Measurements from ENCODE around the gene ARSH.

The ARSH gene

GRCh38 chrX:3052860-3053259, 46.5 kb downstream of the ARSH start:
- no peaks in the 10 kb centered on the region for H3K79me2 ChIP-seq
- H3K4me2 ChIP-seq (ENCODE audit: low read length) = no peak overlapping the region
- H3K36me3 ChIP-seq (ENCODE audit: control insufficient read depth, insufficient read depth, low read length) = no peaks in the 10 kb centered on the region
- no peaks in the 10 kb centered on the region for H3K9me3 ChIP-seq (ENCODE audit: control insufficient read depth, low read length)
- H2AFZ ChIP-seq = no peak overlapping the region
- no peak overlapping the region for H3K4me3 ChIP-seq (ENCODE audit: low read depth, low read length)
- no peaks in the 10 kb centered on the region for H3K27me3 ChIP-seq (ENCODE audit: control insufficient read depth, insufficient read depth, low read length)
- no peak overlapping the region for H3K27ac ChIP-seq
- H3K4me1 ChIP-seq = no peaks in the 10 kb centered on the region
- no peak for TF ChIP-seq CTCF (IDR thresholded peaks at IDR 0.05)
- H3K9ac ChIP-seq = no peak overlapping the region

- Histone ChIP-seq H3K4me1 (no peaks in the 10 kb centered on the region), H3K4me3 (ENCODE audit: low read depth, low read length) (no peak overlapping the region), H3K79me2 (no peaks in the 10 kb centered on the region), H2AFZ (no peak overlapping the region), H3K27ac (no peak overlapping the region), H3K4me2 (ENCODE audit: low read length) (no peak overlapping the region), H3K9me3 (ENCODE audit: control insufficient read depth, low read length) (no peaks in the 10 kb centered on the region), H3K9ac (no peak overlapping the region), H3K27me3 (ENCODE audit: control insufficient read depth, insufficient read depth, low read length) (no peaks in the 10 kb centered on the region), H3K36me3 (ENCODE audit: control insufficient read depth, insufficient read depth, low read length) (no peaks in the 10 kb centered on the region)
- no peak for TF ChIP-seq CTCF (IDR thresholded peaks at IDR 0.05)
Measured at GRCh38 chrX:3066555-3066954, 60.2 kb downstream of the ARSH start.

- no peak overlapping the region for H3K27ac ChIP-seq
- TF ChIP-seq CTCF (IDR thresholded peaks at IDR 0.05) = no peak
- no peak overlapping the region for H3K4me3 ChIP-seq (ENCODE audit: low read depth, low read length)
- no peaks in the 10 kb centered on the region for H3K9me3 ChIP-seq (ENCODE audit: control insufficient read depth, low read length)
- no peak overlapping the region for H3K9ac ChIP-seq
- no peak overlapping the region for H2AFZ ChIP-seq
- H3K4me1 ChIP-seq = no peaks in the 10 kb centered on the region
- H3K79me2 ChIP-seq = no peaks in the 10 kb centered on the region
- no peaks in the 10 kb centered on the region for H3K27me3 ChIP-seq (ENCODE audit: control insufficient read depth, insufficient read depth, low read length)
- no peak overlapping the region for H3K4me2 ChIP-seq (ENCODE audit: low read length)
- no peaks in the 10 kb centered on the region for H3K36me3 ChIP-seq (ENCODE audit: control insufficient read depth, insufficient read depth, low read length)
Measured at GRCh38 chrX:3075959-3076358, 69.6 kb downstream of the ARSH start.

- H3K79me2 ChIP-seq = no peaks in the 10 kb centered on the region
- H3K27ac ChIP-seq = no peak overlapping the region
- H3K36me3 ChIP-seq (ENCODE audit: control insufficient read depth, insufficient read depth, low read length) = no peaks in the 10 kb centered on the region
- TF ChIP-seq CTCF (IDR thresholded peaks at IDR 0.05) = no peak
- no peak overlapping the region for H3K9ac ChIP-seq
- H3K4me2 ChIP-seq (ENCODE audit: low read length) = no peak overlapping the region
- no peaks in the 10 kb centered on the region for H3K4me1 ChIP-seq
- no peaks in the 10 kb centered on the region for H3K9me3 ChIP-seq (ENCODE audit: control insufficient read depth, low read length)
- no peak overlapping the region for H2AFZ ChIP-seq
- H3K27me3 ChIP-seq (ENCODE audit: control insufficient read depth, insufficient read depth, low read length) = no peaks in the 10 kb centered on the region
- no peak overlapping the region for H3K4me3 ChIP-seq (ENCODE audit: low read depth, low read length)
Measured at GRCh38 chrX:3076416-3076991, 70.2 kb downstream of the ARSH start.
